Renal pelvis (tissue), 4 donors: ENCODE data around the gene INPP4A. TPM values are rescaled to one million over a fixed set of nuclear protein-coding genes. Genes with fewer than 3 reads are reported as not detected.

ENCODE experiments used
- DNase-seq: peaks from one replicate; pipeline ENCODE4 v3.0.0-alpha.2; 2013
- polyA plus RNA-seq, 3 donors: library from polyadenylated mRNA; unstranded; fragments of 120-200 nt; gene quantifications; one replicate each; pipeline ENCODE4 v1.2.1, GENCODE V29; 2013; ENCODE audit not compliant: insufficient read length in 3 of 3

The INPP4A gene
- polyA plus RNA-seq, 3 donors: 21.1 to 24.5 (median 22.9) TPM

DNA sequence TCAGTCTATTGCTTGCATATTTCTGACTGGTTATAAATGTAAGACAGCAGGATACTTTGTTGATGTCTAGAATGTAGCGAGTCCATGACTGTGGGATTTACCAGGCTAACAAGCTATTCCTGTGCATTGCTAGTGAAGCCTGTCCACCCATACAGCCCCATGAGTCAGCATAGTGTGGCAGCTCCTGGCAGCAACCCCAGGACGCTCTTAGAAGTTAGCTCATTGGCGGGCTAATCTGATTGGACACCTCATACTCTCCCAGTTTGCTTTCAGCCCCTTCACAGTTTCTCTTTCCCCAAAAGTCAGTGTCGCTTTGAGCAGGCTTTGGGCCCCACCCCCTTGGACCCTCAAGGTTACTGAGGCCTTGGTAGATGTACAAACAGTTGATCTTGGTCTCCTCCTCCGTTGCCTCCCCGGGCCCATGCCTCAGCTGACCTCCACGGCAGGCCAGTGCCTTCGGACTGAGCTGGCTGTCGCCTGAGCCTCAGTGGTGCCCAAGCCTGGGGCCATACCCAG is 115.7 kb downstream of the INPP4A start:
- DNase-seq: no peak

GRCh38 chr2:98561018-98561417 is 116.4 kb downstream of the INPP4A start:
- no peak for DNase-seq

DNA sequence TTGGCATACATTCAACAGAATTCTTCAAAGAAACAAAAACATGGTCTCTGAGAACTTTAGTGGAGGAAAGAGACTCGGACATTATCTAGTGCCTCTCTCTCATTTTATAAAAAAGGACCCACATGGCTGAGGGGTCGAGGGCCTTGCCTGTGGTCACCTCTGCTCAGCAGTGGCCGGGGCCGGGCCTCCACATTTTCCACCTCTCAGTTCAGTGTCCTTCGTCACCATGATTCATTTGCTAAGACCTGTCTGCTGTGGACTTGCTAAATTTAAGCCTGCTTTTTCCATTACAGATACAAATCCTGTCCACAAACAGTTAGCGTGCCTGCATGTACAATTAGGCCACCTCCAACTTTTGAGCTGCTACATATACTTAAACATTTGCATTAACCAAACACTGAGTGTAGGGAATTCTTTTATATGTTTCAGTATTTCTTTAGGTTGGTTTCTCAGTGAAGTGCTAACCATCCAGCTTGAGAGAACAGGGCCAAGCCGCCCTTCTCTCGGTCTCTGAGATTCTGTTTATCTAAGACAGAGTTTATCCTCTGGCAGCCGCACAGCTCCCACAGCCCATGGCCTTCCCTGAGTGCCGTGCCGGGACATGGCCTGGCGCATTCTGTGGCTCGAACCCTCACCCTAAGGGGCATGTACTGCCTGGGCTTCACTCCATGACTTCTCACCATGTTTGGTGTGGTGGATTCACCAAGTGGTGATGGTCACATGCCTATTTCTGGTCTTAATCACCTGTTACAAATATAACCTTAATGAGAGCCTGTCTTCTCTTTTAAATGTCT is 117.4 kb downstream of the INPP4A start:
- DNase-seq: no peak

DNA sequence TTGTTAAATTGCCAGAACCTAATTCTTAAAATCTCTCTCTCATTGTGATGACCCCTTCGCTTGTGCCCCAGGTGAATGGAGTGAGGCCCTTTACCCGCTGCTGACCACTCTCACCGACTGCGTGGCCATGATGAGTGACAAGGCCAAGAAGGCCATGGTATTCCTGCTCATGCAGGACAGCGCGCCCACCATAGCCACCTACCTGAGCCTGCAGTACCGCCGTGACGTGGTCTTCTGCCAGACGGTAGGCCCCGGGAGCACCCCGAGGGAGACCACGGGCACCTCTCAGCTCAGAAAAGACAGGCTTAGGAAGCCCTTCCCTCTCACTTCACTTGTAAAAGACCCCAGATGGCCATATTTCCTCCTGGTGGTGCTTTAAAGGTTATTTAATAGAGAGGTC is 118.7 kb downstream of the INPP4A start:
- DNase-seq: no peak

DNA sequence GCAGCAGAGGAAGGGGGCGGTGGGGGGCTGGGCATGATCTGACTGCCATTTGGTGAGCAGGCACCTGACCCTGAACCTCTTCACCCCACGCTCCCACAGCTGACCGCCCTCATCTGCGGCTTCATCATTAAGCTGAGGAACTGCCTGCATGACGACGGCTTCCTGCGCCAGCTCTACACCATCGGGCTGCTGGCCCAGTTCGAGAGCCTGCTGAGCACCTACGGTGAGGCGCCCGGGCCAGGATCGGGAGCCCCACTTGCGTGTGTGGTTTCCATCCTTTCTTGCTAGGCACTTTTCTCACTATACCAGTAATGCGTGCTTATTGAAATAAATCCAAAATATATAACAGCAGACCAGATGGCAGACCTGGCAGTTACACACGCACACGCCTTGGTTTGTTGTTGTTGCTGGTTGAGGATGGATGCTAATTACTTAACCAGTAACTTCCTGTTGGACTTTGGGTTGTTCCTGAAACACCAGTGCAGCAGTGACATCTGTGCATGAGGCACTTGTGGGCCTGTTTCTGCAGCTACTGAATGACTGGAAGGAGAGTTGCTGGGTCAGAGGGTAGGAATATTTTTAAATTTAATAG is 120.0 kb downstream of the INPP4A start:
- DNase-seq: no peak

DNA sequence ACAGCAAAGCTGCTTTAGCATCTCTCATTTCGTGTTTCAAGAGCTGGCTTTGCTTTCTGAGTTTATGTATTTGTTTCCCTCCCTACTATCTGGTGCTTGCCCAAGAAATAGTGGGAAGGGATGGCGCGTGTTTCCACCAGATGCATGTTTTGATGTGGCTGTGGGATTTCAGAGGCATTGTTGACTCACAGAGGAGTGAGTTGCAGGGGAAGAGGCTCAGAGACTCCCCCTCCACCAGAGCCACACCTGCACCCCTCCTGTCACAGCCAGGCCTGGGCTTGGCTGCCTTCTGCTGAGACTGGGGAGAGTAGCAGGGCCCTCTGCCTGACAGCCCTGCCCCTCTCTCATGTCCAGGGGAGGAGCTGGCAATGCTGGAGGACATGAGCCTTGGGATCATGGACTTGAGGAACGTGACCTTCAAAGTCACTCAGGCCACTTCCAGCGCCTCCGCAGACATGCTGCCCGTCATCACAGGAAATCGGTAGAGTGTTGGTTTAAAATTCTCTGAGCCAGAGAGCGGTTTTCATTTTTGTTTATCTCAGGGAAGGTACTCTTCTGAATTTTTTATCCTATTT is 120.7 kb downstream of the INPP4A start:
- DNase-seq: no peak

- DNase-seq: no peak
These were observed 121.3 kb downstream of the INPP4A start for GRCh38 chr2:98565941-98566340.

DNA sequence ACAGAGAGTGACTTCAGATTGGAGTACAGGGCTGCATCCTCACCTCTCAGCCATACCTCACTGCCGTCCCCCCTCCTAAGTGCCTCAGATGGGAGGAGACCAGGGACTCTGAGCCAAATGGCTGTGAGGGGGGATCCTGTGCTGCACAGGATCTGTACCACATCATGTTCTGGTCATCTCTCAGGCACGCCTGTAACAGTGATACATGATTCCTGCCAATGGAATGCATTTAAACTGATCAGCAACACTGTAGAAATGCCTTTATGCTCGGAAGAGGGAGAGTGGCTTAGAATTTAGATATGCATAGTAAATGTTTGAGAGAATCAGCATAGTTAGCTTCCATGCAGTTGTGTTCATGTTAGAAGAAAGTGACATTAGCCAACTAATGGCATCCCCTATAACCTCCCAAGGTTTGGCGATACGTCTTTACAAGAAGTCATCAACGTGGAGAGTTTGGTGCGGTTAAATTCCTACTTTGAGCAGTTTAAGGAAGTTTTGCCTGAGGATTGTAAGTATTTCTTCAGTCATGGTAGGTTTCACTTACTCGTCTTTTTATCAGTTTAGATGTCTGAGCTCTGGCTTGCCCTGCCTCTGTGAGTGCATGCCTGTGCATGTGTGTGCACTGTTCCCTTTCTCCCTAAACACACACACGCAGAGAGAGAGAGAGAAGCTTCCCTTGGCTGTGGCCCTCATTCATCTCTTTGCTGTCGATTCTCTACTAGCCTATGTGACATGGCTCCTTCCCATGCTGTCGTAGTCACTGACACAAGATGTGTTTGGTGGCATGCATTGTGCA is 123.7 kb downstream of the INPP4A start:
- no peak for DNase-seq

- no peak for DNase-seq
These were observed 124.6 kb downstream of the INPP4A start for GRCh38 chr2:98569197-98569793.

GRCh38 chr2:98569915-98570314 is 125.3 kb downstream of the INPP4A start:
- no peak for DNase-seq

DNA sequence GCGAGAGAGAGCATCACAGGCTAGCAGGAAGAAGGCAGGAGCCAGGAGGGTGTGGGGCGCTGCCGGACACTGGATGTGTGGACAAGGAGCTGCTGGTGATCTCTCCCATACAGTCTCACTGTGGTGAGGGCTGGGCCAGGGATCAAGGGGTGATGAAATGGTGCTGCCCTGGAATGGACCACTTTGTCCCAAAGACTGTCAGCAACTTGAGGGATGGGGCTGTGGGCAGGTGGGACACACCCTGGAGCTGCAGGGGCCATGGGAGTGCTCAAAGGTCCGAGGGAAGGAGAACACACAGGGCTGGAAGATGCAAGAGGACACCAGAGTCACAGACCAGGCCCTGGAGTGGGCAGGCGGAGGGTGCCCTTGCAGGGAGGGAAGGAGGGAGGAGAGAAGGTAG is 125.7 kb downstream of the INPP4A start:
- DNase-seq: no peak

DNA sequence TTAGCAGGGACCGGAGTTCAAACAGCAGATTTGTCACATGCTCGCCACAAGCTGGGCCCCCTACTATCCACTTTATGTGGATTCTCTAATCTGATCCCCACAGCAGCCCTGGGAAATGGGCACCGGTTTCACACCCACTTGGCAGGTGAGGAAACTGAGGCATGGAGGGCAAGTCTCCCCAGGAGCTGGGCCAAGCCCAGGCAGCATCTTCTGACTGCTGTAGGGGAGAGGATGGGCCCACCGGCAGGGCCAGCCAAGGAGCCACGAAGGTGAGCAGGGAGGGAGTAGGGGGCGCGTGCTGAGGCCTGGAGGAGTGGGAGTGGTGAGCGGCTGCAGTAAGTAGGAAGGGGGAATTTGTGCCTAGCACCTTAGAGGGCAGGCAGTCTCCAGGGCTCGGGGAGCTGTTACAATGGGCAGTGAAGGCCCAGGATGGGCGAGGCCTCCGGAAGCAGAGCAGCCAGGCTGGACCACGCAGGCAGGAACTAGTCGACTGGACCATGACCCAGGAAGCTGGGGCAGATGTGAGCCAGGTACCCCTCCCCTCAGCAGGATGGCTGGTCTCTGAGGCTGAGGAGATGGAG is 126.6 kb downstream of the INPP4A start:
- no peak for DNase-seq

DNA sequence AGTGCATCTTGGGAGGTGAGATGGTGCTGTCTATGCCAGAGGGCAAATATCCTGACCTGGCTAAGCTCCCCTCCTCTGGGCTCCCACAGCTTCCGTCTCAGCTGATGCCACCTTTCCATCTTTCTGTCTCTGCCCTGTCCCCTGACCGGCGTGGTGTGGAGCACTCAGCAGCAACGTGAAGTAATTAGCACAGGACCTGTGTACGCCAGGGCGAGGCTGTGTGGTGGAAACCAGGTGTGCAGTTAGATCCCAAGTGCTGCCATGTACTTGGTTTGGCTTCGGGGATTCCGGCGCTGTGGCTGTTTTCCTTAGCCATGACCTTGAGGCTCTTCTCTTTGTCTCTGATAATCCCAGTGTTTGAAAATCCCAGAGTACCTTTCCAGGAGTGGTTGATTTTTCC is 127.1 kb downstream of the INPP4A start:
- DNase-seq: no peak

DNA sequence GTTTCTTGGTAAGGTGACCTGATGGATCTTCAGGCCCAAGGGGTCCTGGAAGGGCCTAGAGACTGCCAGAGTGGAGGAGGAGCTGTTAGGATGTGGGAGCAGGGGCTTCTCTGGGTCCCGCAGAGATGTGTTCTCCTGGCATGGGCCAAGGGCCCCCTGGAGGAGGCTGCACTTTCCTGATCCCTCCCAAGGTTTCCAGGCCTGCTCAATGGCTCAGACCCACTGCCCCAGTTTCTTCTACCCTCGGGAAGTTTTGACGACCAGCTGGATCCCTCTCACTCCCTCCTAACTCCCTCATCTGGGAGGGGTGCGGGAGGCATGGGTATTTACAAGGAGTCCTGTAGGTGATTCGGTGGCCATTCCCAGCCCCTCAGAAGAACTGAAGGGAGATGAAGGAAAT is 127.6 kb downstream of the INPP4A start:
- DNase-seq: no peak

GRCh38 chr2:98572676-98573075 is 128.0 kb downstream of the INPP4A start:
- no peak for DNase-seq

- no peak for DNase-seq
These were observed 128.8 kb downstream of the INPP4A start for GRCh38 chr2:98573426-98573825.

DNA sequence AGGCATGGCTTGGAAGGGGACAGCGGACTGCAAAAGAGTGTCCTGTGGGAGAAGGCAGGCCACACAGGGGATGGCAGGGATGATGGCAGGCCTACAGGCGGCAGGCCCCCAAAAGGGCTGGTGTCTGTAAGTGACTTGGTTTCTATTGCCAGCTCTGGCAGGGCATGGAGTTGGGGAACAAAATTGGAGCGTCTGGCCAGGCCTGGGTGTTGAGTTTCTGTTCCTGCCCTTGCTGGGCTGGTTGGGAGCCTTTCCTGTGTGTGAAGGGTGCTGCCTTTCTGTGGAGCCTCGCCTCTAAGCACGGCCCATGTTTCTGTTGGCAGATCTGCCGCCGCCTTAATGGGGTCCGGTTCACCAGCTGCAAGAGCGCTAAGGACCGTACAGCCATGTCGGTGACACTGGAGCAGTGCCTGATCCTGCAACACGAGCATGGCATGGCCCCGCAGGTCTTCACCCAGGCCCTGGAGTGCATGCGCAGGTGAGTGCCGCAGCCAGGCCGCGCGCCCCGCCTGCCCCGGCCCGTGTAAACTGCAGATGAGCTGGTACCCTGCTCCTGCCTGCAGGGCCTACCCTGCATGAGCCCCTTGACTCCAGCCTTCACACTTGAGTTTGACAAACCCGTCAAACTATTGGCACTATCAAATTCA is 132.1 kb downstream of the INPP4A start:
- DNase-seq: no peak

DNA sequence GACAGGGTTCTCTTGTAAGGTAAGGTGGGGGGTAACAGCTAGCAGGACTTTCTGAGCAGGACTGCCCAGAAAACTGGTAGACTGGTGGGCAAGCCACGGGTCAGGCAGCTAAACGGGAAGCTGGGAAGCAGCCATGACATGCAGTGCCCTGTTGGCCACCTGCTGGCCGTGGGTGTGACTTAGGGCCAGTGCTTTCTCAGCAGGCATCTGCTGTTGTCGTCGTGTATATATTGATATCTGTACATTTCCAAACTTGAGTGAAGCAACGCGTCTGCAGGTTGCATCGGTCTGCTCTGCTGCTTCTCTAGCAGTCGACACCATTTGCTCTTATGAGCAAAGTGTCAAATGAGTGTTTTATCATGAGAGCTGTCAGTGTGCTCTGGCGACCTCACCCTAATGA is 132.7 kb downstream of the INPP4A start:
- no peak for DNase-seq

- no peak for DNase-seq
These were observed 133.6 kb downstream of the INPP4A start for GRCh38 chr2:98578231-98578630.

GRCh38 chr2:98579926-98580325 is 135.3 kb downstream of the INPP4A start:
- no peak for DNase-seq

- no peak for DNase-seq
These were observed 136.1 kb downstream of the INPP4A start for GRCh38 chr2:98580656-98581284.
